Measurements from ENCODE around the gene SYDE2. TPM values are rescaled to one million over a fixed set of nuclear protein-coding genes. Genes with fewer than 3 reads are reported as not detected.

SYDE2 gene
- total and polyA plus RNA-seq, 9 of the 15 experiments (the other 6 are each of a cell fraction or from before 2014, with no cell fraction given), result 0.39 to 8.7 (median 4.5) TPM

GRCh38 chr1:85224734-85225623 lies 24.2 kb upstream of the SYDE2 start (continued):
- TF ChIP-seq CEBPB (tag; IDR thresholded peaks at IDR 0.05), result peak; percentile 92
- no peak for TF ChIP-seq TAF7 (tag; IDR thresholded peaks at IDR 0.05)
- peak; percentile 74 for TF ChIP-seq FOSL1 (tag; conservative IDR thresholded peaks at IDR 0.05)
- TF ChIP-seq DPF2 (IDR thresholded peaks at IDR 0.05), result peak; percentile 99
- no peak for TF ChIP-seq EGR1 (conservative IDR thresholded peaks at IDR 0.05)
- no peak for TF ChIP-seq XRCC5 (IDR thresholded peaks at IDR 0.05; ENCODE audit: low read depth, low read length)
- TF ChIP-seq MITF (IDR thresholded peaks at IDR 0.05), result peak; percentile 45; the same call in 1 of the 2 replicates
- TF ChIP-seq ZNF449 (CRISPR knock-in tag; IDR thresholded peaks at IDR 0.05), result no peak
- no peak for TF ChIP-seq TGIF2 (CRISPR knock-in tag; IDR thresholded peaks at IDR 0.05)
- TF ChIP-seq ZNF12 (CRISPR knock-in tag; IDR thresholded peaks at IDR 0.05), result no peak
- TF ChIP-seq HDAC3 (IDR thresholded peaks at IDR 0.05; ENCODE audit: borderline replicate concordance, partially characterized antibody), result peak; percentile 94
- no peak for TF ChIP-seq SUPT5H (IDR thresholded peaks at IDR 0.05)
- TF ChIP-seq TCF15 (CRISPR knock-in tag; IDR thresholded peaks at IDR 0.05), result no peak
- peak; percentile 98 for TF ChIP-seq NCOR1 (IDR thresholded peaks at IDR 0.05)
- TF ChIP-seq ZNF239 (CRISPR knock-in tag; IDR thresholded peaks at IDR 0.05), result no peak
- TF ChIP-seq NFXL1 (CRISPR knock-in tag; IDR thresholded peaks at IDR 0.05), result peak; percentile 50; the same call in 1 of the 2 replicates
- TF ChIP-seq ZBTB49 (CRISPR knock-in tag; IDR thresholded peaks at IDR 0.05; ENCODE audit: borderline replicate concordance), result no peak
- TF ChIP-seq CCNT2 (IDR thresholded peaks at IDR 0.05; ENCODE audit: borderline replicate concordance, extremely low read depth, insufficient read length, low read depth, low read length), result peak; percentile 99
- TF ChIP-seq GTF2F1 (IDR thresholded peaks at IDR 0.05; ENCODE audit: low read depth, low read length), result no peak
- TF ChIP-seq BRCA1 (IDR thresholded peaks at IDR 0.05), result no peak
- no peak for TF ChIP-seq BRCA1 (CRISPR knock-in tag; IDR thresholded peaks at IDR 0.05)
- peak; percentile 98 for TF ChIP-seq TCF3 (CRISPR knock-in tag; IDR thresholded peaks at IDR 0.05)
- TF ChIP-seq LEF1 (IDR thresholded peaks at IDR 0.05), result peak; percentile 99
